HL-60/S4 treated with phorbol 12-myristate 13-acetate at 8.2 ng/mL for 4 days and 3 days (cell line): Measurements from ENCODE around the gene CATSPER4.
"Not testable (repeated sequence)": the region's sequence is repeated elsewhere in the genome, so short reads cannot be mapped to it uniquely, and the experiment has no call there.

ENCODE experiments used
- in situ Hi-C: fragments of 300-500 bp; cut with MboI; formaldehyde crosslinking; loops from 2 replicates; pipeline ENCODE4 v1.15.0; 2022; ENCODE audit warnings: low sequenced_read_pairs

CATSPER4 gene

DNA sequence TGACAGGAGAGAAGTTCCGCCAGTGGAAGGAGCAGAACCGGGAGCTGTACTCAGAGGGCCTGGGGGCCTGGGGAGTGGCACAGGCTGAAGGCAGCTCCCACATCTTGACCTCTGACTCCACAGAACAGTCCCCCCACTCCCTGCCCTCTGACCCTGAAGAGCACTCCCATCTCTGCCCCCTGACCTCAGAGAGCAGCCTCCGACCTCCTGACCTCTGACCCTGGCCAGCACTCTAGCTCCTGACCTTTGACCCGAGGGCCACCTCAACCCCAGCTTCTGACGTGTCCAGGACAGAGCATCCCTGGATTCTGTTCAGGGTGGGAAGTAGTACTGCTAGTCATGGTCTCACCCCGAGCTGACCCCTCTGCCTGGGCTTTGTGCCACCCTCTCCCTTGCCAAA lies 1.1 kb upstream of the CATSPER4 start:
- in situ Hi-C loops, result no loop called here

DNA sequence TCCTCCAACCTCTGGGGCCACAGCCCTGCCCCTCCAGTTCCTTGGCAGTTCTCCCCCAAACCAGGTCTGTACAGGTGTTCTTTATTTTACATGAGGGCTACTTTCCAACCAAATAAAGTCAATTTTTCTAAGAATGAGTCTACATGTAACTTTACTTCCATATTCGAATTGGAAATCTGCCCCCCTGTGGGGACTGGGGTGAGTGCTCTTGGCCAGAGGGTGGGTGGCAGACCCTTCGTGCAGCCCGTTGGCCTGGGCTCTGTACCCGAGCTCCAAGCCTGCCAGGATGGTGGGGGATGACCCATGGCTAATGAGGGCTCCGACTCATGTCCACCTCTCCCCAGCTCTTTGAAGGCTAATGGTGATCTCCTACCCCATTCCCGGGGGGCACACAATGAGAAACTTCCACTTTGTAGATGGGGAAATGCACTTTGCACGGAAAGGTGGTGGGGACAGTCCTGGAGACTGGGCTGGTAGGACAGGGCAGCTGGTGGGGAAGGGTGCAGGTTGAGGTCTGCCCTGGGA lies 589 bp upstream of the CATSPER4 start:
- in situ Hi-C loops, result no loop called here

DNA sequence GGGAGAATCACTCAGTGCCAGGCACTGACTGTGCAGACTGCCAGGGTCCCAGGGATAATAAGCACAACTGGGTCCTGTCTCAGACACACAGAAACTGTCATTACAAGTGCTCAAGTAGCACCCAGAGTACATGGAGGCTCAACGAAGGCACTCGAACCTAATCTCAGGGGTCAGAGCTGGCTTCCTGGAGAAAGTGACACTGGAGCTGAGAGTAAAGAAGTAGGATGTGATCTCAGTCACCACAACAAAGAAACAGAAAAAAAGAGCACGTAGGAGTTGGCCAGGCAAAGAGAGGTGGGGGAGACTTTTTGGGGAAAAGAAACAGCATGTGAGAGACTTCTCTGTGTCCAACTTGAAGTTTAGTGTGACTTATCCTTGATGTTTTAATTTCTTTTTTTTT lies 1.3 kb downstream of the CATSPER4 start:
- in situ Hi-C loops, result no loop called here

DNA sequence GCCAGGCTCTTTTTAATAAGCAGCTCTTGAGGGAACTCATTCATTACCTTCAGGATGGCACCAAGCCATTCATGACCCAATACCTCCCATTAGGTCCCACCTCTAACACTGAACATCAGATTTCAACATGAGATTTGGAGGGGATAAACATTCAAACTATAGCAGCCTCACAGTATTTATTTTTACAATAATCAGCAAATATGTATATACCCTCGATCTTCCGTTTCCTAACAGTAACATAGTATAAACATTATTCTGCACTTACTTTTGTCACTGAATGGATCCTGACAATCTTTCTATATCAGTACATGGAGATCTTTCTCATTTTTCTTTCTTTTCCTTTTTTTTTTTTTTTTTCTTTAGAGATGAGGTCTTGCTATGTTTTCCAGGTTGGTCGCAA lies 5.4 kb downstream of the CATSPER4 start:
- in situ Hi-C loops, result no loop called here

- in situ Hi-C loops, result no loop called here
Measured at GRCh38 chr1:26197301-26197700, 6.9 kb downstream of the CATSPER4 start.

GRCh38 chr1:26197813-26198212 lies 7.4 kb downstream of the CATSPER4 start:
- in situ Hi-C loops, result no loop called here

DNA sequence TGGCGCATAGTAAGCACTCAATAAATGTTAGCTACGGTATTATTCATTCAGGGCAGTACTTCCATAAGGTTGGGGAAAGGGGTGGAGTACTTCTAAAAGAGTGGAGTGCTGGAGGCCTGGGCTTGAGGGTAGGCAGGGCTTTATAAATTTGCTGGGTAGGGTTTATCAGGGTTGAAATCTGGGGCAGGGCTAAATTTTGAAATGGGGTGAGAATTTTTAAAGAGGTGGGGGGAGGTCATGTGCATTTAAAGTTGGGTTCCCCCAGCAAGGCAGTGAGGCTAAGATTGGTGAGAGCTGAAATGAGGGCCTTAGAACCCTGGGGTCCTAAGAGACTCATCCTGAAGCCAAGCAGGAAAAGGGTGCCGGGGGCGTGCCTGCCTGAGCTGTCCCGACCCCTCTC lies 10.0 kb downstream of the CATSPER4 start:
- in situ Hi-C loops, result no loop called here

- in situ Hi-C loops, result no loop called here
Measured at GRCh38 chr1:26203642-26204318, 13.4 kb downstream of the CATSPER4 start.

GRCh38 chr1:26210147-26210870 lies 19.9 kb downstream of the CATSPER4 start:
- in situ Hi-C loops, result no loop called here

DNA sequence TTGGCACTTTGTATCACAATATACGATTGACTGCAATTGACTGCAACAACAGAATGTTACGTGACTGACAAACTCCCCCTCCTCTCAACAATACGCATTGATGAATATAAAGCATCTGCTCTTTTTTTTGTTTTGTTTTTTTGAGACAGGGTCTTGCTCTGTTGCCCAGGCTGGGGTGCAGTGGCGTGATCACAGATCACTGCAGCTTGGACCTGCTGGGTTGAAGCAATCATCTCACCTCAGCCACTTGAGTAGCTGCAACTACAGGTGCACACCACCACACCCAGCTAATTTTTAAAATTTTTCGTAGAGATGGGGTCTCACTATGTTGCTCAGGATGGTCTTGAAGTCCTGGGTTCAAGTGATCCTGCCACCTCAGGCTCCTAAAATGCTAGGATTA lies 22.3 kb downstream of the CATSPER4 start:
- in situ Hi-C loops, result no loop called here

GRCh38 chr1:26213335-26213905 lies 23.0 kb downstream of the CATSPER4 start:
- in situ Hi-C loops, result no loop called here

- in situ Hi-C loops, result no loop called here
Measured at GRCh38 chr1:26215246-26215645, 24.8 kb downstream of the CATSPER4 start.

DNA sequence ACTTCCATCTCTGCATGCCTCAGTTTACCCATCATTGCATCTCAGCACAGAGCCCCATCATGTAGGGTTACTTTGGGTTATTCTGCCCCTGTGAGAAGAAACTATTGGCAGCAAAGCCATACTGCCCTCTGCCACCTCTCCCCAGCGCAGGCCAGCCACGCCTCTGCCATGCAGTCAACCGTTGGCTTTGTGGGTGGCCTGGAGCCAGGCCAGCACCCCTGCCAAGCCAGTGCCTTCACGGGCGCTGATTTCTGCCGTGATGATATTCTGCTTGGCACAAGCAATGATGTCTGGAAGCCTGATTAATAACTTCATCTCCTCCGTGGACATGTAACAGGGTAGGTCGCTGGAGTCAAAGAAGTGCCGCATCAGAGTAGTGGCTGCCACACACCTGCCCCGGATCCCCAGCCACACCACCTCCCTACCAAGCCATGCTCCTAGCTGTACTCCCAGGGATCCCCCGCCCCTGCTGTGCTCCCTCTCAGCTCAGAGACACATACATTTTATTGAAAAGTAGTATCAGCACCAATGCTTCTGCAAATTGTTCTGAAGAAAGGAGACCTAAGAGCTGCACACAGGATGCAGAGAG lies 28.6 kb downstream of the CATSPER4 start:
- in situ Hi-C loops, result no loop called here

DNA sequence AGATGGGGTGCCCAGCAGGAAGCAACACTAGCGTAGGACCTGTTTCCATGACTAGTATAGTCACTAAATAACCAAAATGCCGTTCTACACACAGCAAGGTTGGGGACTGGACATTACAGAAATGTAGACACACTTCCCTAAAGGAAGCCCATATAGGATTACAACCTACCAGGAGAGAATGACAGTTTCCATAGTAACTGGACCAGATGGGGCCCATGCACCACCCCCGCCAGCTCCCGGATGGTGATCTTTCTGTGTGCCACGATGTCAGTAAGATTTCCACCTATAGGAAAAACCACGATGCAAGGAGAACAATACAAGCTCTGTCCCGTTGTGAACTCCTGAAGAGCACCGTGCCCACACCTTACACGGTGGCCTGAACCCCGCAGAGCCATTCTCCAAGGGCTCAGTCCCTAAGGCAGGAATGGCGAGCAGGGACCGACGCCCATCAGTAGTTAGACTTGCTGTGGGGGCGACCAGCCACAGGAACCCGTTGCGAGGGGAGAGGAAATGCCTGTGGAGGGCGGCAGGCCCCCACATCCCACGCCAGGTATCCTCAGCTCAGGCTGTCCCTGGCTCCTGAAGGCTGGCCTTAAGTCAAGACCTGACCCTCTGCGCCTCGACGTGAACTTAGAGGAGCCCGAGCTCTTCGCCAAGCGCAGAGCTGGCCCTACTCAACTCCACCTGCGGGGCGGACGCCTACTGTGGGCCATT lies 30.0 kb downstream of the CATSPER4 start:
- in situ Hi-C loops, result no loop called here

GRCh38 chr1:26221094-26221493 lies 30.7 kb downstream of the CATSPER4 start:
- in situ Hi-C loops, result no loop called here

DNA sequence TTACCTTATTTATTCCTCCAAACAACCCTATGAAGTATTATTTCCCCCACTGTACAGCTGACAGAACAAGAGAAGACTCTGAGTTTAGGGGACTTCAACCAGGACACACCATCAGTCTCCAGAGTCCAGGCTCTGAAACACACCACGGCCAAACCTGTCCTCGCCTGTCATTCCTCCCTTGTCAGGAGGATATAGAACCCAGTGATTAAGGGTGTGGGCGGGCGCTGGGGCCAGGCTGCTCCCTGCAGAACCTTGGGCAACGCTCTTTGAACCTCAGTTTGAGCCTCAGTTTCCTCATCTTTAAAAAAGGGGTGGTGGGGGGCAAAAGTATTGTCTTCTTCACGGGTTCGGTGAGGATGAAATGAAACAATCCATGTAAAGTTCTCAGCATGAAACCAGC lies 34.2 kb downstream of the CATSPER4 start:
- in situ Hi-C loops, result no loop called here

- in situ Hi-C loops, result no loop called here
Measured at GRCh38 chr1:26225033-26225831, 34.8 kb downstream of the CATSPER4 start.

DNA sequence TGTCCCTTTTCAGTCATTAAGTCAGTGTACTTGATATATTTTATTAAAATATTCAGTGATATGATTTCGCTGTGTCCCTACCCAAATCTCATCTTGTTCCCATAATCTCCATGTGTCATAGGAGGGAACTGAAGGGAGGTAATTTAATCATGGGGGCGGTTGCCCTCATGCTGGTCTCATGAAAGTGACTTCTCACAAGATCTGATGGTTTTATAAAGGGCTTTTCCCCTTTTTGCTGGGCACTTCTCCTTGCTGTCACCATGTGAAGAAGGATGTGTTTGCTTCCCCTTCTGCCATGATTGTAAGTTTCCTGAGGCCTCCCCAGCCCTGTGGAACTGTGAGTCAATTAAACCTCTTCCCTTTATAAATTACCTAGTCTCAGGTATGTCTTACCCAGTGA lies 40.3 kb downstream of the CATSPER4 start:
- in situ Hi-C loops, result not testable (repeated sequence)

DNA sequence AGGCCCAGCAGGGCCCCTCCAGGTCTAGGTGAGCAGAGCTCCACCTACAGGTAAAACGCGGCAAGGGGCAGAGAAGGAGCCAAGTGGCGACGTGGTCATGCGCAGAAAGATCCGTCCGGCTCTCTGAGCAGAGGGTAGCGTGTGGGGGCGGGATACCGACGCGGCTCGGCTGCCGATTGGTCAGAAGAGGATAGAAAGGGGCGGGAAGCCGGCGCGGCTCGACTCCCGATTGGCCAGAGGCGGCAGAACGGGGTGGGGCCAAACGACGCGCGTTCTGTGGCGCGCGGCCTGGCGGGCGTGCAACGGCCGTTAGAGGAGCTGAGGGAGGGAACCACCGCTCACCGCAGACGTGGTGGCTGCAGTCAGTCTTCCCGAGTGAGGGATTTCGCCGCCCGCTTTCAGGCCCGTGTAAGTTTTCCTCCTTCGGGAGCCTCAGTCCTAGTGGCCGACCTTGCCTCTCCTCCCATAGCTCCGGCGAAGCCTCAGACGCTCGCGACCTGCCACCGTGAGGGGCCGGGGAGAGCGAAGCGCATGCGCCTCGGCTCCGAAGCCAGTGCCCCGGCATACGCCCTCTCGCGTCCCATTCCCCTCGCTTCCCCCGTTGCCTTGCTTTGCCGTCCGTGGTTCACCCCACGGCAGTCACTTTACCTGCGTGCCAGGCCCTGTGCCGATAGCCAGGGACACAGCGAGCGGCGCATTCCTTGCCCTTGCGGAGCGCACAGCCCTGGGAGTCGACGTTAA lies 43.7 kb downstream of the CATSPER4 start, which contains the start of gene CEP85:
Gene CEP85, plus strand, starts transcription at position 298 of the 741 bp plus-strand sequence. CDS start 5,584 bp downstream, outside the sequence.
- in situ Hi-C loops, result no loop called here
